ENCODE results near the gene CTSE. TPM values are rescaled to one million over a fixed set of nuclear protein-coding genes. Genes with fewer than 3 reads are reported as not detected.

Gene CTSE
- total and polyA plus RNA-seq, 12 donors, result 0.07 to 0.11 TPM; not detected in 10

- TF ChIP-seq CTCF (IDR thresholded peaks at IDR 0.05), result no peak
- TF ChIP-seq POLR2A (IDR thresholded peaks at IDR 0.05), result no peak
- no peak overlapping the region for H3K4me3 ChIP-seq
- H3K27me3 ChIP-seq, result no peaks in the 10 kb centered on the region
- no peaks in the 10 kb centered on the region for H3K9me3 ChIP-seq (replicated peaks in 1 of 3)
- no peak overlapping the region for H3K27ac ChIP-seq
- 63 to 81% (median 77%) methylated on average over 4 of the region's 4 CpGs for WGBS, 4 donors
- no peak for DNase-seq
- H3K36me3 ChIP-seq (replicated peaks in 1 of 2), result no peaks in the 10 kb centered on the region
- intact Hi-C loops (cut with DNase I), result no loop called here
- peaks cover 0 to 7% of the 10 kb centered on the region in 2 donors for H3K4me1 ChIP-seq (replicated peaks in 1 of 2)
Measured at GRCh38 chr1:206006946-206007345, 16.7 kb downstream of the CTSE start.

- WGBS, 4 donors, result 58 to 85% (median 76%) methylated on average over 8 of the region's 8 CpGs
- intact Hi-C loops (cut with DNase I), result no loop called here
- H3K36me3 ChIP-seq (replicated peaks in 1 of 2), result no peaks in the 10 kb centered on the region
- no peaks in the 10 kb centered on the region for H3K9me3 ChIP-seq (replicated peaks in 1 of 3)
- H3K4me1 ChIP-seq (replicated peaks in 1 of 2), result peaks cover 0 to 14% of the 10 kb centered on the region in 2 donors
- H3K27me3 ChIP-seq, result no peaks in the 10 kb centered on the region
- peak in 1 of 7 donors; percentile 41 for DNase-seq
- TF ChIP-seq POLR2A (IDR thresholded peaks at IDR 0.05) (no peak), CTCF (IDR thresholded peaks at IDR 0.05) (no peak)
- no peak overlapping the region for H3K4me3 ChIP-seq
- no peak overlapping the region for H3K27ac ChIP-seq
Measured at GRCh38 chr1:206005778-206006180, 17.9 kb downstream of the CTSE start.

GRCh38 chr1:206005234-206005633, 18.5 kb downstream of the CTSE start:
- Histone ChIP-seq H3K27ac (no peak overlapping the region), H3K4me3 (no peak overlapping the region), H3K4me1 (replicated peaks in 1 of 2) (peaks cover 0 to 14% of the 10 kb centered on the region in 2 donors), H3K9me3 (replicated peaks in 1 of 3) (no peaks in the 10 kb centered on the region), H3K36me3 (replicated peaks in 1 of 2) (no peaks in the 10 kb centered on the region), H3K27me3 (no peaks in the 10 kb centered on the region)
- intact Hi-C loops (cut with DNase I), result no loop called here
- DNase-seq, result no peak
- WGBS, 4 donors, result 86 to 94% (median 91%) methylated on average over 7 of the region's 7 CpGs
- TF ChIP-seq CTCF (IDR thresholded peaks at IDR 0.05) (no peak), POLR2A (IDR thresholded peaks at IDR 0.05) (no peak)

GRCh38 chr1:206004826-206005225, 18.9 kb downstream of the CTSE start:
- no peaks in the 10 kb centered on the region for H3K27me3 ChIP-seq
- H3K36me3 ChIP-seq (replicated peaks in 1 of 2), result no peaks in the 10 kb centered on the region
- intact Hi-C loops (cut with DNase I), result no loop called here
- no peak overlapping the region for H3K4me3 ChIP-seq
- no peak for DNase-seq
- 81 to 87% (median 85%) methylated on average over 11 to 12 of the region's 12 CpGs for WGBS, 4 donors
- H3K27ac ChIP-seq, result no peak overlapping the region
- no peaks in the 10 kb centered on the region for H3K9me3 ChIP-seq (replicated peaks in 1 of 3)
- TF ChIP-seq CTCF (IDR thresholded peaks at IDR 0.05) (no peak), POLR2A (IDR thresholded peaks at IDR 0.05) (no peak)
- H3K4me1 ChIP-seq (replicated peaks in 1 of 2), result peaks cover 0 to 14% of the 10 kb centered on the region in 2 donors
